ENCODE measurements around the gene CORIN.
"Not testable (repeated sequence)": the region's sequence is repeated elsewhere in the genome, so short reads cannot be mapped to it uniquely, and the experiment has no call there.

The CORIN gene

GRCh38 chr4:47711646-47712045 is 126.2 kb downstream of the CORIN start:
- ATAC-seq (ENCODE audit: insufficient read depth, low read depth) (no peak), DNase-seq (no peak)
- H3K9ac ChIP-seq (ENCODE audit: low read depth, low read length), result no peak overlapping the region
- H3K4me1 ChIP-seq (ENCODE audit: insufficient read depth, low read length), result no peaks in the 10 kb centered on the region
- H2AFZ ChIP-seq (ENCODE audit: low read depth, low read length), result no peak overlapping the region
- no peaks in the 10 kb centered on the region for H3K79me2 ChIP-seq (ENCODE audit: insufficient read depth, low read length)
- no peak overlapping the region for H3K27ac ChIP-seq (ENCODE audit: low read length)
- H4K20me1 ChIP-seq (ENCODE audit: insufficient read depth, low read length), result no peaks in the 10 kb centered on the region
- no peaks in the 10 kb centered on the region for H3K36me3 ChIP-seq (ENCODE audit: insufficient read depth, low read length)
- H3K4me2 ChIP-seq (ENCODE audit: insufficient read depth, low read length), result no peak overlapping the region
- TF ChIP-seq, protein P1, sequence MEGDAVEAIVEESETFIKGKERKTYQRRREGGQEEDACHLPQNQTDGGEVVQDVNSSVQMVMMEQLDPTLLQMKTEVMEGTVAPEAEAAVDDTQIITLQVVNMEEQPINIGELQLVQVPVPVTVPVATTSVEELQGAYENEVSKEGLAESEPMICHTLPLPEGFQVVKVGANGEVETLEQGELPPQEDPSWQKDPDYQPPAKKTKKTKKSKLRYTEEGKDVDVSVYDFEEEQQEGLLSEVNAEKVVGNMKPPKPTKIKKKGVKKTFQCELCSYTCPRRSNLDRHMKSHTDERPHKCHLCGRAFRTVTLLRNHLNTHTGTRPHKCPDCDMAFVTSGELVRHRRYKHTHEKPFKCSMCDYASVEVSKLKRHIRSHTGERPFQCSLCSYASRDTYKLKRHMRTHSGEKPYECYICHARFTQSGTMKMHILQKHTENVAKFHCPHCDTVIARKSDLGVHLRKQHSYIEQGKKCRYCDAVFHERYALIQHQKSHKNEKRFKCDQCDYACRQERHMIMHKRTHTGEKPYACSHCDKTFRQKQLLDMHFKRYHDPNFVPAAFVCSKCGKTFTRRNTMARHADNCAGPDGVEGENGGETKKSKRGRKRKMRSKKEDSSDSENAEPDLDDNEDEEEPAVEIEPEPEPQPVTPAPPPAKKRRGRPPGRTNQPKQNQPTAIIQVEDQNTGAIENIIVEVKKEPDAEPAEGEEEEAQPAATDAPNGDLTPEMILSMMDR (IDR thresholded peaks at IDR 0.05; ENCODE audit: borderline replicate concordance, extremely low read depth, low read length, poor library complexity, severe bottlenecking), result no peak
- TF ChIP-seq EZH2 (IDR thresholded peaks at IDR 0.05; ENCODE audit: borderline replicate concordance, low read depth, low read length, severe bottlenecking), result no peak
- H3K27me3 ChIP-seq (ENCODE audit: insufficient read depth, low read length, poor library complexity), result peaks cover 15% of the 10 kb centered on the region
- no peak overlapping the region for H3K4me3 ChIP-seq (ENCODE audit: low read depth in 1 of 2, low read length in 2 of 2)
- no peaks in the 10 kb centered on the region for H3K9me3 ChIP-seq (ENCODE audit: insufficient read depth, low read length, severe bottlenecking)

DNA sequence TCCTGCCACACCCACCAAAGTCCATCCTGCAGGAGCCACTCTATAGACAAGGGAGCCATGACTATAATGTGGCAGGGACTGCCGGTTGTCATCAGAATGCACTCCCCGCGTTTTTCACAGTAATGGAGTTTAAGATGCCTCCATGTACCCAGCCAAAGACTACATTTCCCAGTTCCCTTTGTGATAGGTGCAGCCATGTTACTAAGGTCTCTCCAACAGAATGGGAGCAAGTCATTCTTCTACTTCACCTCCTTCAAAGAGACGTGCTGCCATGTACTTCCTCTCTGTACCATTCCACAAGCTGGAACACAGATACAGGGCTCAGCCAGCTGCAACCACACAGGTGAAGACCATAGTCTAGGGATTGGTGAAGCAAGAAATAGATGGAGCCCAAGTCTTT is 126.7 kb downstream of the CORIN start:
- ATAC-seq (ENCODE audit: insufficient read depth, low read depth) (no peak), DNase-seq (no peak)
- H3K9ac ChIP-seq (ENCODE audit: low read depth, low read length), result no peak overlapping the region
- no peaks in the 10 kb centered on the region for H3K79me2 ChIP-seq (ENCODE audit: insufficient read depth, low read length)
- H4K20me1 ChIP-seq (ENCODE audit: insufficient read depth, low read length), result no peaks in the 10 kb centered on the region
- H3K4me1 ChIP-seq (ENCODE audit: insufficient read depth, low read length), result no peaks in the 10 kb centered on the region
- H3K27me3 ChIP-seq (ENCODE audit: insufficient read depth, low read length, poor library complexity), result peaks cover 18% of the 10 kb centered on the region
- H3K9me3 ChIP-seq (ENCODE audit: insufficient read depth, low read length, severe bottlenecking), result no peaks in the 10 kb centered on the region
- TF ChIP-seq EZH2 (IDR thresholded peaks at IDR 0.05; ENCODE audit: borderline replicate concordance, low read depth, low read length, severe bottlenecking), result no peak
- TF ChIP-seq, protein P1 (IDR thresholded peaks at IDR 0.05; ENCODE audit: borderline replicate concordance, extremely low read depth, low read length, poor library complexity, severe bottlenecking), result no peak
- H3K4me3 ChIP-seq (ENCODE audit: low read depth in 1 of 2, low read length in 2 of 2), result no peak overlapping the region
- no peak overlapping the region for H3K27ac ChIP-seq (ENCODE audit: low read length)
- H3K4me2 ChIP-seq (ENCODE audit: insufficient read depth, low read length), result no peak overlapping the region
- H3K36me3 ChIP-seq (ENCODE audit: insufficient read depth, low read length), result no peaks in the 10 kb centered on the region
- H2AFZ ChIP-seq (ENCODE audit: low read depth, low read length), result no peak overlapping the region

GRCh38 chr4:47706352-47706751 is 131.5 kb downstream of the CORIN start:
- H2AFZ ChIP-seq (ENCODE audit: low read depth, low read length); H4K20me1 ChIP-seq (ENCODE audit: insufficient read depth, low read length); H3K4me3 ChIP-seq (ENCODE audit: low read depth in 1 of 2, low read length in 2 of 2); DNase-seq; H3K4me1 ChIP-seq (ENCODE audit: insufficient read depth, low read length); H3K9ac ChIP-seq (ENCODE audit: low read depth, low read length); H3K27ac ChIP-seq (ENCODE audit: low read length); H3K9me3 ChIP-seq (ENCODE audit: insufficient read depth, low read length, severe bottlenecking); ATAC-seq (ENCODE audit: insufficient read depth, low read depth); H3K4me2 ChIP-seq (ENCODE audit: insufficient read depth, low read length); H3K79me2 ChIP-seq (ENCODE audit: insufficient read depth, low read length); H3K36me3 ChIP-seq (ENCODE audit: insufficient read depth, low read length): not testable (repeated sequence)
- peaks cover 21% of the 10 kb centered on the region for H3K27me3 ChIP-seq (ENCODE audit: insufficient read depth, low read length, poor library complexity)

- Histone ChIP-seq H3K27ac (ENCODE audit: low read length) (no peak overlapping the region), H3K4me1 (ENCODE audit: insufficient read depth, low read length) (no peaks in the 10 kb centered on the region), H3K36me3 (ENCODE audit: insufficient read depth, low read length) (no peaks in the 10 kb centered on the region), H3K4me3 (ENCODE audit: low read depth in 1 of 2, low read length in 2 of 2) (no peak overlapping the region), H3K27me3 (ENCODE audit: insufficient read depth, low read length, poor library complexity) (peaks cover 28% of the 10 kb centered on the region), H3K9ac (ENCODE audit: low read depth, low read length) (no peak overlapping the region), H3K79me2 (ENCODE audit: insufficient read depth, low read length) (no peaks in the 10 kb centered on the region), H3K9me3 (ENCODE audit: insufficient read depth, low read length, severe bottlenecking) (no peaks in the 10 kb centered on the region), H2AFZ (ENCODE audit: low read depth, low read length) (no peak overlapping the region), H4K20me1 (ENCODE audit: insufficient read depth, low read length) (no peaks in the 10 kb centered on the region), H3K4me2 (ENCODE audit: insufficient read depth, low read length) (no peak overlapping the region)
- DNase-seq (no peak), ATAC-seq (ENCODE audit: insufficient read depth, low read depth) (no peak)
- TF ChIP-seq, protein P1 (IDR thresholded peaks at IDR 0.05; ENCODE audit: borderline replicate concordance, extremely low read depth, low read length, poor library complexity, severe bottlenecking), result peak; percentile 51
- no peak for TF ChIP-seq EZH2 (IDR thresholded peaks at IDR 0.05; ENCODE audit: borderline replicate concordance, low read depth, low read length, severe bottlenecking)
These were observed 132.4 kb downstream of the CORIN start for GRCh38 chr4:47705326-47705981.

Measured in DND-41 (cell line).